ENCODE data around the gene GLYAT.

Gene GLYAT

GRCh38 chr11:58676563-58677135 lies 55.1 kb downstream of the GLYAT start:
- DNase-seq: no peak

GRCh38 chr11:58675334-58676155 lies 56.2 kb downstream of the GLYAT start:
- DNase-seq: peak; percentile 69 to 84 (median 81)

GRCh38 chr11:58674609-58675008 lies 57.1 kb downstream of the GLYAT start:
- DNase-seq: no peak

GRCh38 chr11:58671983-58672633 lies 59.6 kb downstream of the GLYAT start:
- DNase-seq: no peak

DNA sequence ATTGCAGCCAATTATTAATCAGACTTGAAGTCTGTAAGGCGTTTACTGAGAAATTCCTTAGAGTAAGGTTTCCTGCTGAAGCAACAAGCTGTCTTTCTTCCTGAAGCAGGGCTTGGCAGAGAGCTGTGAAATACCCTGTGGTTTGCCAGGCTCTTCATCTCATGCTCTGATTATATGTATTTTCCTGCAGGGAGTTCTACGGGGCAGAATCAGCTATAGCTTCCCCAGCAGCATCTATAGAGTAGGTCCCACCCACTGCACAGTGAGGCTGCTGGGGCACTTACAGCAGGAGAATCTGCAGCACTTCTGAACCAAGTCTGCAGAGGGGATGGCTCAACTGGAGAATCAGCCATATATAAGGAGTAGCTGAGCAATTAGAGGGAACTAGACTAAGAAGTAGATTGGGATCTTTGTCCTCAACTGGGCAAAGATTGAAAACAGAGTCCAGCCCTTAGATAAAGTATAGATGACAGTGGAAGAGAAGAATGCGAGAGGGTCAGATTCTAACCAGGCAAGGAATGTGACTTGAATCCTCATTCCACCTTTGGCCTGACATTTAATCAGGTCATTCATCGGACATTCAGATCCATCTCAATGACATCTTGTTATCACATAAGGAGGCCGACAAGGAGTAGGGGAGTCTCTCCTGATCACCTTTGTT lies 71.7 kb downstream of the GLYAT start:
- no peak for DNase-seq

DNA sequence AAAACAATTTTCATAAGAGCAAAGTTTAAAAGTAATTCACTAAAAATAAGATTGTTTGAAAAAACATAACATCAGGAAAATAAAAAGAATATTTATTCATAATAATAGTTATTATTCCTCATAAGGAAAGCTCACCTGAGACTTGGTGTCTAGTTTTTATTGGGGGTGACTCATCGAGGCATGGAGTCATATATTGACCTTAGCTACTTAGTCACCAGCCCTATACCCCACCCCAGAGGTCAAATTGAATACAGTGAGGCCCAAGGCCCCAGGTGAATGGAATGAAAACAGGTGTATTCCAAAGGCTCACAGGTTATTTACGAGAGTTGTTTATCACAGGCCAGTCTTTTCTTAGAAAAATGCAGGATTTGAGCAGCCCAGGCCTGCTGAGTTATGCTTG lies 72.3 kb downstream of the GLYAT start:
- DNase-seq: no peak
